ENCODE measurements around the gene DNAJC27.

Gene DNAJC27

DNA sequence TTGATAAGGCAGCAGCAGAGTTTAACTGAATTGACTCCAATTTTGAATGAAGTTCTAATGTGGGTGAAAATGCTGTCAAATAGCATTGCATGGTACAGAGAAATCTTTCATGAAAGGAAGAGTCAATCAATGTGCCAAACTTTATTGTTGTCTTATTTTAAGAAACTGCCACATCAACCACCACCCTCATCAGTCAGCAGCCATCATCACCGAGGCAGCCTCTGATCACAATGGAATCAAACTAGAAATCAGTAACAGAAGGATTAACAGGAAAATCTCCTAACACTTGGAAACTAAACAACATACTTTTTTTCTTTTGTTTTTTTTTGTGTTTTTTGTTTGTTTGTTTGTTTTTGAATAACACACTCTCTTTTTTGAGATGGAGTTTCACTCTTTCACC lies 9.9 kb downstream of the DNAJC27 start:
- no peak overlapping the region for H3K27ac ChIP-seq (ENCODE audit: low read depth, low read length, poor library complexity, severe bottlenecking)
- no peaks in the 10 kb centered on the region for H3K9me3 ChIP-seq (ENCODE audit: low read length)
- no peaks in the 10 kb centered on the region for H3K27me3 ChIP-seq (ENCODE audit: insufficient read depth, low read length)
- no peak overlapping the region for H3K9ac ChIP-seq (ENCODE audit: low read length)
- peaks cover 3% of the 10 kb centered on the region; the same call in 1 of the 2 replicates for H3K79me2 ChIP-seq (ENCODE audit: insufficient read depth, low read length)
- no peaks in the 10 kb centered on the region for H3K4me1 ChIP-seq (ENCODE audit: insufficient read depth, low read length, severe bottlenecking)
- H3K36me3 ChIP-seq (ENCODE audit: insufficient read depth, low read length): peaks cover 74% of the 10 kb centered on the region
- H3K4me3 ChIP-seq (ENCODE audit: low read depth, low read length, poor library complexity, severe bottlenecking): no peak overlapping the region
- no peaks in the 10 kb centered on the region for H4K20me1 ChIP-seq (ENCODE audit: insufficient read depth, low read length)
- no peaks in the 10 kb centered on the region for H3K9me2 ChIP-seq (ENCODE audit: low read depth, low read length)
- H3K4me2 ChIP-seq (ENCODE audit: low read length): no peak overlapping the region
- H2AFZ ChIP-seq (ENCODE audit: low read length): no peak overlapping the region
- TF ChIP-seq, protein P1, sequence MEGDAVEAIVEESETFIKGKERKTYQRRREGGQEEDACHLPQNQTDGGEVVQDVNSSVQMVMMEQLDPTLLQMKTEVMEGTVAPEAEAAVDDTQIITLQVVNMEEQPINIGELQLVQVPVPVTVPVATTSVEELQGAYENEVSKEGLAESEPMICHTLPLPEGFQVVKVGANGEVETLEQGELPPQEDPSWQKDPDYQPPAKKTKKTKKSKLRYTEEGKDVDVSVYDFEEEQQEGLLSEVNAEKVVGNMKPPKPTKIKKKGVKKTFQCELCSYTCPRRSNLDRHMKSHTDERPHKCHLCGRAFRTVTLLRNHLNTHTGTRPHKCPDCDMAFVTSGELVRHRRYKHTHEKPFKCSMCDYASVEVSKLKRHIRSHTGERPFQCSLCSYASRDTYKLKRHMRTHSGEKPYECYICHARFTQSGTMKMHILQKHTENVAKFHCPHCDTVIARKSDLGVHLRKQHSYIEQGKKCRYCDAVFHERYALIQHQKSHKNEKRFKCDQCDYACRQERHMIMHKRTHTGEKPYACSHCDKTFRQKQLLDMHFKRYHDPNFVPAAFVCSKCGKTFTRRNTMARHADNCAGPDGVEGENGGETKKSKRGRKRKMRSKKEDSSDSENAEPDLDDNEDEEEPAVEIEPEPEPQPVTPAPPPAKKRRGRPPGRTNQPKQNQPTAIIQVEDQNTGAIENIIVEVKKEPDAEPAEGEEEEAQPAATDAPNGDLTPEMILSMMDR (IDR thresholded peaks at IDR 0.05; ENCODE audit: low read length): no peak
- no peak for TF ChIP-seq EZH2 (IDR thresholded peaks at IDR 0.05; ENCODE audit: borderline replicate concordance, low read length)
- H3F3A ChIP-seq (ENCODE audit: insufficient read depth, low read length): no peaks in the 10 kb centered on the region

DNA sequence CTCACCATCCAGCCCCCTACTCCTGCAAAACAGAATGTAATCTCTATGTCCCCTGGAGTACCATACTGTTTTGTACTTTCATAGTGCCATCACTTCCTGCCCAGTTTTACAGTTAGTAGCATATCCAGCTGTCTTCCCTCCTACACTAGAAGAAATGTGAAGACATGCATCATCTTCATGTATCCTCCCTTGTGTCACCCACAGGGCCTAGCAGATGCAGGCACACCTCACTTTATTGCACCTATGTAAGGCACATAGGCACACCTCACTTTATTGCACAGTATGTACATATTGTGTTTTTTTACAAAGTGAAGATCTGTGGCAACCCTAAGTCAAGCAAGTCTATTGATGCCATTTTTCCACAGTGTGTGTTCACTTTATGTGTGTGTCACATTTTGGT lies 12.0 kb downstream of the DNAJC27 start:
- H2AFZ ChIP-seq (ENCODE audit: low read length): no peak overlapping the region
- H3K9me3 ChIP-seq (ENCODE audit: low read length): no peaks in the 10 kb centered on the region; the same call in 1 of the 2 replicates
- H3F3A ChIP-seq (ENCODE audit: insufficient read depth, low read length): no peaks in the 10 kb centered on the region
- H3K79me2 ChIP-seq (ENCODE audit: insufficient read depth, low read length): peaks cover 3% of the 10 kb centered on the region; the same call in 1 of the 2 replicates
- no peak overlapping the region for H3K27ac ChIP-seq (ENCODE audit: low read depth, low read length, poor library complexity, severe bottlenecking)
- no peaks in the 10 kb centered on the region for H4K20me1 ChIP-seq (ENCODE audit: insufficient read depth, low read length)
- no peak overlapping the region for H3K4me3 ChIP-seq (ENCODE audit: low read depth, low read length, poor library complexity, severe bottlenecking)
- no peaks in the 10 kb centered on the region for H3K9me2 ChIP-seq (ENCODE audit: low read depth, low read length)
- no peak overlapping the region for H3K9ac ChIP-seq (ENCODE audit: low read length)
- TF ChIP-seq EZH2 (IDR thresholded peaks at IDR 0.05; ENCODE audit: borderline replicate concordance, low read length): no peak
- TF ChIP-seq, protein P1 (IDR thresholded peaks at IDR 0.05; ENCODE audit: low read length): no peak
- H3K36me3 ChIP-seq (ENCODE audit: insufficient read depth, low read length): peaks cover 79% of the 10 kb centered on the region
- no peaks in the 10 kb centered on the region for H3K27me3 ChIP-seq (ENCODE audit: insufficient read depth, low read length)
- no peaks in the 10 kb centered on the region for H3K4me1 ChIP-seq (ENCODE audit: insufficient read depth, low read length, severe bottlenecking)
- no peak overlapping the region for H3K4me2 ChIP-seq (ENCODE audit: low read length)

- Histone ChIP-seq H3K9me3 (ENCODE audit: low read length) (no peaks in the 10 kb centered on the region; the same call in 1 of the 2 replicates), H2AFZ (ENCODE audit: low read length) (no peak overlapping the region), H3K9me2 (ENCODE audit: low read depth, low read length) (no peaks in the 10 kb centered on the region), H3K27me3 (ENCODE audit: insufficient read depth, low read length) (no peaks in the 10 kb centered on the region), H3K9ac (ENCODE audit: low read length) (no peak overlapping the region), H4K20me1 (ENCODE audit: insufficient read depth, low read length) (no peaks in the 10 kb centered on the region), H3K4me3 (ENCODE audit: low read depth, low read length, poor library complexity, severe bottlenecking) (no peak overlapping the region), H3K36me3 (ENCODE audit: insufficient read depth, low read length) (peaks cover 80% of the 10 kb centered on the region), H3K4me2 (ENCODE audit: low read length) (no peak overlapping the region), H3K4me1 (ENCODE audit: insufficient read depth, low read length, severe bottlenecking) (no peaks in the 10 kb centered on the region), H3K79me2 (ENCODE audit: insufficient read depth, low read length) (peaks cover 1% of the 10 kb centered on the region; the same call in 1 of the 2 replicates), H3F3A (ENCODE audit: insufficient read depth, low read length) (no peaks in the 10 kb centered on the region), H3K27ac (ENCODE audit: low read depth, low read length, poor library complexity, severe bottlenecking) (no peak overlapping the region)
- TF ChIP-seq, protein P1 (IDR thresholded peaks at IDR 0.05; ENCODE audit: low read length): no peak
- no peak for TF ChIP-seq EZH2 (IDR thresholded peaks at IDR 0.05; ENCODE audit: borderline replicate concordance, low read length)
Observed at GRCh38 chr2:24958411-24958935, 13.3 kb downstream of the DNAJC27 start.

Measured in OCI-LY1 (cell line).